Measurements from ENCODE around the gene APBB2. TPM values are rescaled to one million over a fixed set of nuclear protein-coding genes. Genes with fewer than 3 reads are reported as not detected.

Gene APBB2
- total and polyA plus RNA-seq, 7 experiments from 2014 or later, result 0.42 to 1.5 (median 0.59) TPM; not detected in 2

DNA sequence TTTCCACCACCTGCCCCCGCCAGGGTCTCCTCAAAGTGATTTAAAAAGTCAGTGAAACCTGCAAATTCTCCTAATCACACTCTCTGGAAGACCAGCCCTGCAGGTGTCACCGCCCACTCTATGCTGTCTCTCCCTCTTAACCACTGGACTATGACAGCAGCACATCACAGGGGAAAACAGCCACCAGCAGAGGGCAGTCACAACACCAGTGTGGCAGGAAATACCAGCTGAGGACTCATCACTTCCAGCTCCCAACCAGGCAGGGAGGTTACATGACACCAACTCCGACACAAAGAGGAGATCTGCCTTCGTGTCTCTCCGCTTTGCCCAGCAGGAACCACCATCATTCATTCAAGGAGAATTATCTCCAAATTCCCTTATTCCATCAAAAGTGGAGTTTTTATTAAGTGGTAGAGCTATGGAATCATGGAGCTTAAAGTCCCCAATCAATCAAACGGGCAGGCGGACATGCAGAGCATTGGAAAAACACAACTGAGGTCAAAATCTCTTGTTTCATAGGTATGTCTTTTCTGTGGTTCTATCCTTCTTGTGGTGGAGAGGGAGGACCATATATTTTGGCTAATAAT, 373.3 kb downstream of the APBB2 start:
- no peak overlapping the region for H3K4me3 Mint-ChIP-seq
- ChIA-PET CTCF (interaction anchor here (0.8 to 1.0 kb wide), 3 partner anchors 8 to 440 kb away, joined by 3 to 4 read pairs (median 3); no protein-coding TSS in a partner anchor), POLR2A (no interaction called here)
- no peaks in the 10 kb centered on the region for H3K4me1 ChIP-seq (ENCODE audit: control insufficient read depth in 2 of 2, insufficient read depth in 2 of 2, low read length in 2 of 2)
- intact Hi-C loops (cut with micrococcal nuclease), result loop anchor here (1.0 to 10.0 kb wide), 8 partner anchors 56 to 1376 kb away; partner anchors contain the start of genes UBE2K (in 2 of the 2) and N4BP2 (in 1 of the 2)
- ATAC-seq (peak; percentile 87), DNase-seq (peak; percentile 8 to 75 (median 40))
- no peaks in the 10 kb centered on the region for H3K36me3 Mint-ChIP-seq
- H3K4me1 Mint-ChIP-seq, result peaks cover 0 to 5% (median 0%) of the 10 kb centered on the region in 7 donors
- no peaks in the 10 kb centered on the region for H3K9me3 Mint-ChIP-seq
- no peaks in the 10 kb centered on the region for H3K36me3 ChIP-seq (ENCODE audit: control insufficient read depth in 2 of 3, insufficient read depth in 3 of 3, low read length in 3 of 3)
- no peak overlapping the region for H3K27ac ChIP-seq (ENCODE audit: low read depth, low read length)
- H3K27me3 ChIP-seq (ENCODE audit: control insufficient read depth in 2 of 2, insufficient read depth in 2 of 2, low read length in 2 of 2), result no peaks in the 10 kb centered on the region
- no peaks in the 10 kb centered on the region for H3K9me3 ChIP-seq (ENCODE audit: control insufficient read depth in 2 of 3, low read length in 3 of 3)
- H3K4me3 ChIP-seq (ENCODE audit: low read length), result no peak overlapping the region
- no peak overlapping the region for H3K27ac Mint-ChIP-seq
- peaks cover 0 to 8% (median 0%) of the 10 kb centered on the region in 5 donors for H3K27me3 Mint-ChIP-seq

DNA sequence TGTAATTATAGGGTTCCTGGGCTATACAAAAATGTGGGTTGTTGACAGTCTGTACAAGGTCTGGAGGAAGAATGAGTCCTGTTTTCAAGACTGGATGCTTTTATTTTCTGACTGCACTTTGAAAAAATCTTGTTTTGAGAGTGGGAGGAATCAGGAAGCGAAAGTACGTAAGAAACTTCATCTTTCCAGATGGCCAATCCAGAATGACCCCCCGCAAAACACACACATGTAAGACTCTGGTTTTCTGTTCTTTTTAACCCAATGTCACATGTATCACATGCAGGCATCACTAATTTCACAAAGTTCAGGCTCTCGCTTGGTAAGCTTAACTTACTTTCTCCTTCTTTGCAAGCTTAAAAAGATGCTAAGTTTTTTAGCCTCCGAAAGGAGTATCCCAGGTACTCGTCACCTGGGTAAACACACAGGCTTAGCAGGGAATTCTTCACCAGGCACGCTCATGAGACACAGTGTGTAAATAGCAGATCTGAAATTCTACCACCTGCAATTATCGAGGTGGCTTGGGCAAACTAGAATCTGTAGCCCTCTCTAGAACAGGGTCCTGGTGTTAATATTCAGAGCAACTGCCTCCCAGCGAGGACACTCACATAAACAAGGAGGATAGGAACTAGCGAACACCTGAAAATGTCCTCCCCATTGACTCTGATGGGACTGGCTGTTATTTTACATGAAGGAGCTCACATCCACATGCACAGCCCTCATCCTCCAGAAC, 373.9 kb downstream of the APBB2 start:
- DNase-seq (no peak), ATAC-seq (no peak)
- Mint-ChIP-seq H3K27ac (no peak overlapping the region), H3K4me1 (peaks cover 0 to 5% (median 0%) of the 10 kb centered on the region in 7 donors), H3K4me3 (no peak overlapping the region), H3K36me3 (no peaks in the 10 kb centered on the region), H3K27me3 (peaks cover 0 to 8% (median 0%) of the 10 kb centered on the region in 5 donors), H3K9me3 (no peaks in the 10 kb centered on the region)
- ChIA-PET POLR2A (no interaction called here), CTCF (interaction anchor here (0.8 to 1.3 kb wide), 3 partner anchors 9 to 60 kb away, joined by 3 to 4 read pairs (median 3); no protein-coding TSS in a partner anchor)
- H3K27ac ChIP-seq (ENCODE audit: low read depth, low read length), result no peak overlapping the region
- no peak overlapping the region for H3K4me3 ChIP-seq (ENCODE audit: low read length)
- no peaks in the 10 kb centered on the region for H3K27me3 ChIP-seq (ENCODE audit: control insufficient read depth in 2 of 2, insufficient read depth in 2 of 2, low read length in 2 of 2)
- H3K36me3 ChIP-seq (ENCODE audit: control insufficient read depth in 2 of 3, insufficient read depth in 3 of 3, low read length in 3 of 3), result no peaks in the 10 kb centered on the region
- no peaks in the 10 kb centered on the region for H3K9me3 ChIP-seq (ENCODE audit: control insufficient read depth in 2 of 3, low read length in 3 of 3)
- intact Hi-C loops (cut with micrococcal nuclease), result loop anchor here (2.0 to 10.0 kb wide), 6 partner anchors 56 to 1376 kb away; partner anchors contain the start of genes UBE2K (in 2 of the 2) and N4BP2 (in 1 of the 2)
- H3K4me1 ChIP-seq (ENCODE audit: control insufficient read depth in 2 of 2, insufficient read depth in 2 of 2, low read length in 2 of 2), result no peaks in the 10 kb centered on the region

DNA sequence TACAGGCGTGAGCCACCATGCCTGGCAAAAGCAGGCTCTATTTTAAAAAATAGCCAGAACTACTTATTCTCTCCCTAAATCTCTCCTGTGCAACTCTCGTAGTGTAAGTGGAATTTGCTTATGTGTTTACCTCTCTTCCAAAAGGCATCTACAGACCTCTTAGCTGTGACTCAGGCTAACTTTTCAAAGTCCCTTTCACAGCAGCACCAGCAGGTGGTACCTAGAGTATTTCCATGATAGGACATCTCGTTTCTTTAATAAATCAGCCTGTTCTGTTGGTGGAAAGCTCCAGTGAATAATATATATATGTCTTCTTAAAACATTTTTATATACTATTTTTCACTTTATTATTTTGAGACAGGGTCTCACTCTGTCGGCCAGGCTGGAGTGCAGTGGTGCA, 375.6 kb downstream of the APBB2 start:
- no peaks in the 10 kb centered on the region for H3K9me3 ChIP-seq (ENCODE audit: control insufficient read depth in 2 of 3, low read length in 3 of 3)
- no peak overlapping the region for H3K4me3 ChIP-seq (ENCODE audit: low read length)
- ChIA-PET POLR2A (no interaction called here), CTCF (interaction anchor here (0.6 kb wide), 1 partner anchor 1090 kb away, joined by 4 read pairs; no protein-coding TSS in a partner anchor)
- no peaks in the 10 kb centered on the region for H3K36me3 ChIP-seq (ENCODE audit: control insufficient read depth in 2 of 3, insufficient read depth in 3 of 3, low read length in 3 of 3)
- DNase-seq (no peak), ATAC-seq (no peak)
- H3K4me1 ChIP-seq (ENCODE audit: control insufficient read depth in 2 of 2, insufficient read depth in 2 of 2, low read length in 2 of 2), result no peaks in the 10 kb centered on the region
- Mint-ChIP-seq H3K9me3 (no peaks in the 10 kb centered on the region), H3K27ac (no peak overlapping the region), H3K36me3 (no peaks in the 10 kb centered on the region), H3K27me3 (peaks cover 0 to 6% (median 0%) of the 10 kb centered on the region in 5 donors), H3K4me3 (no peak overlapping the region), H3K4me1 (peaks cover 0 to 5% (median 0%) of the 10 kb centered on the region in 7 donors)
- intact Hi-C loops (cut with micrococcal nuclease), result no loop called here
- no peaks in the 10 kb centered on the region for H3K27me3 ChIP-seq (ENCODE audit: control insufficient read depth in 2 of 2, insufficient read depth in 2 of 2, low read length in 2 of 2)
- H3K27ac ChIP-seq (ENCODE audit: low read depth, low read length), result no peak overlapping the region

DNA sequence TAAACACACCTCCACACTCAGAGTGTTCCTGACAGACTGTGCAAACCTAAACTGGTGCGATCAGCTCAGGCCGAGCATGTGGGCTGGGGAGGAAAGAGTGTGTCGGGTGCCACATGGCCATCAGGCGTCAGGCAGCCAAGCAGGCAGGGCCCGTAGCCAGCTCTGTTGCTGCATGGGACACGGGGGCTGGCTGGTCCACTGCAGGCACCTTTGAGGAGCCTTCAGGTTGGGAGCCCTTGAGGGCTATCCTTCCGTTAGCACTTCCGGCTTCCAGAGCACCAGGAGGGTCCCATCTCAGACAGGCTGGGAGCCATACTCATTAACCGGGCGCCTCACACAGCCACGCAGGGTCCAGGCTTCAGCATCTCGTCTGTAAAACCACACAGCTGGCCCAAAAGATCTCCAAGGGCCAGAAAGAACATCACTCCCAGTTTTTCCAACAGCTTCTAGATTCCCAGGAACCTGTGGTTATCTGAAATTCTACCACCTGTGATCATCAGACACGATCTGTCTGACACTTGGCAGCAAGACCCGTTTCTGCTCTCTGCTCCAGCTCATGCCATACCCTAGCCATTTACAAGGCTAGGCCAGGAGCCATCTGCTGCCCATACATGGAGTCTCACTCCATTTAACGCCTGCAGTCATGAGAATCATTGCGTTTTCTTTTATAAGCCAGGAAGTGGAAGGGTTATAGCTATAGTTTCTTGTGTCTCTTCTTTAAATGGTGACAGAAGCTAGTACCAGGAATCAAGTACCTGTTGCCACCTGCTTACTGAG, 377.1 kb downstream of the APBB2 start:
- intact Hi-C loops (cut with micrococcal nuclease), result no loop called here
- Histone ChIP-seq H3K9me3 (ENCODE audit: control insufficient read depth in 2 of 3, low read length in 3 of 3) (no peaks in the 10 kb centered on the region), H3K4me3 (ENCODE audit: low read length) (no peak overlapping the region), H3K4me1 (ENCODE audit: control insufficient read depth in 2 of 2, insufficient read depth in 2 of 2, low read length in 2 of 2) (no peaks in the 10 kb centered on the region), H3K36me3 (ENCODE audit: control insufficient read depth in 2 of 3, insufficient read depth in 3 of 3, low read length in 3 of 3) (no peaks in the 10 kb centered on the region), H3K27me3 (ENCODE audit: control insufficient read depth in 2 of 2, insufficient read depth in 2 of 2, low read length in 2 of 2) (no peaks in the 10 kb centered on the region), H3K27ac (ENCODE audit: low read depth, low read length) (no peak overlapping the region)
- no peak for DNase-seq
- Mint-ChIP-seq H3K4me1 (peaks cover 0 to 5% (median 0%) of the 10 kb centered on the region in 7 donors), H3K36me3 (no peaks in the 10 kb centered on the region), H3K27ac (no peak overlapping the region), H3K9me3 (no peaks in the 10 kb centered on the region), H3K4me3 (no peak overlapping the region), H3K27me3 (peaks cover 0 to 6% (median 0%) of the 10 kb centered on the region in 5 donors)
- no peak for ATAC-seq
- ChIA-PET POLR2A (no interaction called here), CTCF (no interaction called here)

DNA sequence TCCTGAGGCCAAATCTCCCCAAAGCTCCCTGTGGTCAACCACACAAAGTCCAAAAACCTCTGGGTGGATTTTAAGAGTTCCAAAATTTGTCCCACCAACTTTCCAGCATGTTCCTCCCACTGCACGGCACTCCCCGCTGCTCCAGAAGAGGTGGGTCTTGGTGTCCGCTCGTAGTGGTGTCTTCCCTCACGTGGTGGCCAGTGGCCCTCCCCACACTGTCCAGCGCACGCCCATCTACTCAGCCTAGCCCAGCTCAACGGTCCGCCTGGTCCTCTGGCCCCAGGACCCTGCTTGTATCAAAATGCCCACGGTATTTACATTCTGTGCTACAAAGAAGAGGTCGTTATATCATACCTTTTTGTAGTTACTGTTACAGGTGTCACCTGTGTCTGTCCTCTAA, 381.1 kb downstream of the APBB2 start:
- no peak for DNase-seq
- ChIA-PET CTCF (no interaction called here), POLR2A (no interaction called here)
- Mint-ChIP-seq H3K4me1 (peaks cover 0 to 2% (median 0%) of the 10 kb centered on the region in 7 donors), H3K9me3 (no peaks in the 10 kb centered on the region), H3K4me3 (no peak overlapping the region), H3K27me3 (peaks cover 0 to 14% (median 0%) of the 10 kb centered on the region in 5 donors), H3K36me3 (no peaks in the 10 kb centered on the region), H3K27ac (no peak overlapping the region)
- Histone ChIP-seq H3K36me3 (ENCODE audit: control insufficient read depth in 2 of 3, insufficient read depth in 3 of 3, low read length in 3 of 3) (no peaks in the 10 kb centered on the region), H3K4me1 (ENCODE audit: control insufficient read depth in 2 of 2, insufficient read depth in 2 of 2, low read length in 2 of 2) (no peaks in the 10 kb centered on the region), H3K27me3 (ENCODE audit: control insufficient read depth in 2 of 2, insufficient read depth in 2 of 2, low read length in 2 of 2) (no peaks in the 10 kb centered on the region), H3K9me3 (ENCODE audit: control insufficient read depth in 2 of 3, low read length in 3 of 3) (no peaks in the 10 kb centered on the region), H3K4me3 (ENCODE audit: low read length) (no peak overlapping the region), H3K27ac (ENCODE audit: low read depth, low read length) (no peak overlapping the region)
- intact Hi-C loops (cut with micrococcal nuclease), result no loop called here
- no peak for ATAC-seq

DNA sequence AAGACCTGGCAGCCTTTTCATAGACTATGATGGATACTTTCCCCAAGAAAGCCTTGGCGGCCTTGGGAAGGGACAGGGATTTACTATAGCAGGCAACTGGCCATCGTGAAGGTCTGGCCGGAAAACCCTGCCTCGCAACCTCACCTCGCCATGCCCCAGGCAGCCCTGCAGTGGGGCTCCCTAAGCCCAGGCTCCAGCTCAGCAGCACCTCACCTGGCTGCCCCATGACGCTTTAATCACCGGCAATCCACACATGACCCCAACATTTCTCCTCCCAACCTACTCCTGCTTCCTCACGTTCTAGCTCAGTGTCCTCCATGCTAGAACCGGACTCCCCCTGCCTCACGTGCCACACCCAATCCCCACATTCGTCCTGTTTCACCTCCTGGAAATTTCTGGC, 382.2 kb downstream of the APBB2 start:
- intact Hi-C loops (cut with micrococcal nuclease), result no loop called here
- Mint-ChIP-seq H3K4me1 (peaks cover 0 to 2% (median 0%) of the 10 kb centered on the region in 7 donors), H3K4me3 (no peak overlapping the region), H3K9me3 (peaks cover 0 to 1% (median 0%) of the 10 kb centered on the region in 11 donors), H3K36me3 (no peaks in the 10 kb centered on the region), H3K27me3 (peaks cover 0 to 14% (median 0%) of the 10 kb centered on the region in 5 donors), H3K27ac (no peak overlapping the region)
- H3K27me3 ChIP-seq (ENCODE audit: control insufficient read depth in 2 of 2, insufficient read depth in 2 of 2, low read length in 2 of 2), result no peaks in the 10 kb centered on the region
- ChIA-PET POLR2A (no interaction called here), CTCF (no interaction called here)
- H3K27ac ChIP-seq (ENCODE audit: low read depth, low read length), result no peak overlapping the region
- H3K4me1 ChIP-seq (ENCODE audit: control insufficient read depth in 2 of 2, insufficient read depth in 2 of 2, low read length in 2 of 2), result no peaks in the 10 kb centered on the region
- no peaks in the 10 kb centered on the region for H3K9me3 ChIP-seq (ENCODE audit: control insufficient read depth in 2 of 3, low read length in 3 of 3)
- DNase-seq (no peak), ATAC-seq (no peak)
- H3K4me3 ChIP-seq (ENCODE audit: low read length), result no peak overlapping the region
- H3K36me3 ChIP-seq (ENCODE audit: control insufficient read depth in 2 of 3, insufficient read depth in 3 of 3, low read length in 3 of 3), result no peaks in the 10 kb centered on the region

All from naive thymus-derived CD4-positive, alpha-beta T cell (primary cell).